HEK293 (cell line): Measurements from ENCODE around the gene CACNA1S.

Experiments used
- CTCF ChIP-seq: fragments of 450-650 bp; formaldehyde crosslinking; IDR thresholded peaks from 2 replicates; pipeline ENCODE4 v1.5.1; 2016; ENCODE audit warnings: missing biosample characterization, missing genetic modification characterization
- HIC1 ChIP-seq: fragments of 450-650 bp; formaldehyde crosslinking; IDR thresholded peaks from 2 replicates; pipeline ENCODE4 v1.5.1; 2016; ENCODE audit warnings: missing biosample characterization, missing genetic modification characterization
- KLF16 ChIP-seq: fragments of 450-650 bp; formaldehyde crosslinking; IDR thresholded peaks from 2 replicates; pipeline ENCODE4 v1.5.1; 2017; ENCODE audit warnings: missing biosample characterization, missing genetic modification characterization
- KLF9 ChIP-seq: fragments of 450-650 bp; formaldehyde crosslinking; IDR thresholded peaks from 2 replicates; pipeline ENCODE4 v1.5.1; 2016; ENCODE audit warnings: missing biosample characterization, missing genetic modification characterization, low read depth
- MYNN ChIP-seq: fragments of 450-650 bp; formaldehyde crosslinking; IDR thresholded peaks from 2 replicates; pipeline ENCODE4 v1.5.1; 2016; ENCODE audit warnings: missing biosample characterization, missing genetic modification characterization, borderline replicate concordance
- PBX3 ChIP-seq: sonication (generic); formaldehyde crosslinking; IDR thresholded peaks from 2 replicates; pipeline ENCODE4 v1.8.1; 2022; ENCODE audit warnings: mild to moderate bottlenecking, moderate library complexity, missing genetic modification reagents
- ZNF148 ChIP-seq: fragments of 450-650 bp; formaldehyde crosslinking; IDR thresholded peaks from 2 replicates; pipeline ENCODE4 v1.5.0; 2017; ENCODE audit warnings: missing biosample characterization, missing genetic modification characterization, borderline replicate concordance
- ZNF24 ChIP-seq: fragments of 450-650 bp; formaldehyde crosslinking; IDR thresholded peaks from 2 replicates; pipeline ENCODE4 v1.5.1; 2016; ENCODE audit warnings: missing biosample characterization, missing genetic modification characterization

GRCh38 chr1:201094832-201095231 is 17.4 kb downstream of the CACNA1S start:
- TF ChIP-seq CTCF (tag by site-specific recombination) (no peak), KLF9 (tag by site-specific recombination) (no peak), HIC1 (tag by site-specific recombination) (no peak), KLF16 (tag by site-specific recombination) (no peak), MYNN (tag by site-specific recombination) (no peak), PBX3 (no peak), ZNF24 (tag by site-specific recombination) (no peak), ZNF148 (tag by site-specific recombination) (no peak)
